HL-60 (cell line): ENCODE results near the gene CCNY.

Source experiments
- DNase-seq, 2 experiments: peaks; one replicate each; pipeline ENCODE4 v3.0.0-alpha.2; 2010 to 2020; ENCODE audit warnings: low read depth in 1 of 2, low spot score in 1 of 2
- H3K27ac ChIP-seq: fragments of 250-450 bp; sonication (Bioruptor Pico); replicated peaks from 2 replicates; pipeline ENCODE4 v1.5.1; 2020; ENCODE audit warnings: mild to moderate bottlenecking, moderate library complexity
- H3K27me3 ChIP-seq: fragments of 250-450 bp; sonication (Bioruptor Pico); 2 replicates; pipeline ENCODE4 v1.5.1; 2021; ENCODE audit warnings: mild to moderate bottlenecking, moderate library complexity; ENCODE audit not compliant: insufficient read depth, poor library complexity, severe bottlenecking
- H3K4me3 ChIP-seq: replicated peaks from 2 replicates; pipeline ENCODE4 v1.5.1; 2011; ENCODE audit warnings: mild to moderate bottlenecking, control low read depth, low read length; ENCODE audit not compliant: insufficient read depth
- CTCF ChIP-seq: IDR thresholded peaks from one replicate; pipeline ENCODE4 v1.5.1; 2011; ENCODE audit warnings: low read length, control low read depth, inconsistent platforms; ENCODE audit not compliant: insufficient read depth
- GABPA ChIP-seq: IDR thresholded peaks from 2 replicates; pipeline ENCODE4 v1.6.1; 2012; ENCODE audit warnings: low read depth
- POLR2AphosphoS5 ChIP-seq: IDR thresholded peaks from 2 replicates; pipeline ENCODE4 v1.6.1; 2012; ENCODE audit warnings: low read depth
- REST ChIP-seq: IDR thresholded peaks from 2 replicates; pipeline ENCODE4 v1.6.1; 2012; ENCODE audit warnings: low read depth; ENCODE audit not compliant: insufficient replicate concordance
- SPI1 ChIP-seq: IDR thresholded peaks from 2 replicates; pipeline ENCODE4 v1.6.1; 2012; ENCODE audit warnings: low read depth, mild to moderate bottlenecking, borderline replicate concordance

The CCNY gene

GRCh38 chr10:35369049-35369611 is 32.8 kb downstream of the CCNY start:
- peak; percentile 17 to 49 for DNase-seq
- H3K4me3 ChIP-seq: no peak overlapping the region

GRCh38 chr10:35371731-35372130 is 35.4 kb downstream of the CCNY start:
- TF ChIP-seq GABPA: no peak
- TF ChIP-seq SPI1: no peak
- TF ChIP-seq REST: no peak
- no peak for TF ChIP-seq POLR2AphosphoS5
- no peak for TF ChIP-seq CTCF

More at GRCh38 chr10:35369049-35369611, 32.8 kb downstream of the CCNY start:
- Histone ChIP-seq H3K27me3 (no peaks in the 10 kb centered on the region), H3K27ac (no peak overlapping the region)
- TF ChIP-seq GABPA: no peak
- no peak for TF ChIP-seq POLR2AphosphoS5
- no peak for TF ChIP-seq SPI1
- no peak for TF ChIP-seq CTCF
- TF ChIP-seq REST: no peak

GRCh38 chr10:35372329-35372728 is 36.0 kb downstream of the CCNY start:
- peak in 1 of 2 experiments; percentile 62 for DNase-seq
- H3K4me3 ChIP-seq: no peak overlapping the region
- 0 out of 2 replicates have a peak overlapping the region, but pooled peaks have one; percentile 38 for H3K27ac ChIP-seq
- H3K27me3 ChIP-seq: no peaks in the 10 kb centered on the region
- TF ChIP-seq CTCF (no peak), POLR2AphosphoS5 (no peak), SPI1 (peak; percentile 49; the same call in 1 of the 2 replicates), GABPA (no peak), REST (no peak)

More at GRCh38 chr10:35371731-35372130, 35.4 kb downstream of the CCNY start:
- no peaks in the 10 kb centered on the region for H3K27me3 ChIP-seq
- no peak overlapping the region for H3K4me3 ChIP-seq
- no peak overlapping the region for H3K27ac ChIP-seq
- no peak for DNase-seq
